GM19468 (cell line): ENCODE data around the gene PPP1R14B.

Experiments used
- ATAC-seq: cut with Tn5 transposase; IDR thresholded peaks from one replicate; pipeline ENCODE4 v1.9.1; 2021; ENCODE audit warnings: mild to moderate bottlenecking, moderate library complexity, moderate number of reproducible peaks; ENCODE audit not compliant: unreplicated experiment; ENCODE audit errors: extremely low read depth

Gene PPP1R14B

GRCh38 chr11:64246871-64247728 is at the start of gene PPP1R14B:
Gene PPP1R14B, minus strand, starts transcription at chr11:64246943. Its CDS starts 270 bp downstream, at chr11:64246673.
- ATAC-seq, result no peak

- no peak for ATAC-seq
Observed at GRCh38 chr11:64296236-64296635, 49.5 kb upstream of the PPP1R14B start.

- ATAC-seq, result no peak
Observed at GRCh38 chr11:64295760-64296159, 49.0 kb upstream of the PPP1R14B start.

GRCh38 chr11:64294774-64295173 is 48.0 kb upstream of the PPP1R14B start:
- no peak for ATAC-seq

- no peak for ATAC-seq
Observed at GRCh38 chr11:64292460-64293254, 45.9 kb upstream of the PPP1R14B start.

- ATAC-seq, result no peak
Observed at GRCh38 chr11:64291752-64292459, 45.2 kb upstream of the PPP1R14B start.

GRCh38 chr11:64291262-64291751 is 44.6 kb upstream of the PPP1R14B start, which contains the start of gene KCNK4:
Gene KCNK4, plus strand, starts transcription at chr11:64291302. Its CDS starts 1,717 bp downstream, at chr11:64293019.
- no peak for ATAC-seq

- ATAC-seq, result no peak
Observed at GRCh38 chr11:64290352-64291261, 43.9 kb upstream of the PPP1R14B start.

GRCh38 chr11:64289002-64289564 is 42.3 kb upstream of the PPP1R14B start:
- no peak for ATAC-seq

- ATAC-seq, result no peak
Observed at GRCh38 chr11:64288353-64288750, 41.6 kb upstream of the PPP1R14B start.

- ATAC-seq, result no peak
Observed at GRCh38 chr11:64287676-64288352, 41.1 kb upstream of the PPP1R14B start.

GRCh38 chr11:64286801-64287159 is 40.0 kb upstream of the PPP1R14B start:
- no peak for ATAC-seq

- no peak for ATAC-seq
Observed at GRCh38 chr11:64285885-64286800, 39.4 kb upstream of the PPP1R14B start.

- peak; percentile 38 for ATAC-seq
Observed at GRCh38 chr11:64284962-64285884, 38.5 kb upstream of the PPP1R14B start, which contains the start of gene GPR137. Gene GPR137, plus strand, starts transcription at chr11:64285848. Its CDS starts 677 bp downstream, at chr11:64286525.

- ATAC-seq, result peak; percentile 49
Observed at GRCh38 chr11:64284048-64284961, 37.6 kb upstream of the PPP1R14B start, which contains the start of gene BAD. Gene BAD, minus strand, starts transcription at chr11:64284665. Its CDS starts 297 bp downstream, at chr11:64284368.
